ENCODE measurements around the gene TRIM47.

TRIM47 gene

DNA sequence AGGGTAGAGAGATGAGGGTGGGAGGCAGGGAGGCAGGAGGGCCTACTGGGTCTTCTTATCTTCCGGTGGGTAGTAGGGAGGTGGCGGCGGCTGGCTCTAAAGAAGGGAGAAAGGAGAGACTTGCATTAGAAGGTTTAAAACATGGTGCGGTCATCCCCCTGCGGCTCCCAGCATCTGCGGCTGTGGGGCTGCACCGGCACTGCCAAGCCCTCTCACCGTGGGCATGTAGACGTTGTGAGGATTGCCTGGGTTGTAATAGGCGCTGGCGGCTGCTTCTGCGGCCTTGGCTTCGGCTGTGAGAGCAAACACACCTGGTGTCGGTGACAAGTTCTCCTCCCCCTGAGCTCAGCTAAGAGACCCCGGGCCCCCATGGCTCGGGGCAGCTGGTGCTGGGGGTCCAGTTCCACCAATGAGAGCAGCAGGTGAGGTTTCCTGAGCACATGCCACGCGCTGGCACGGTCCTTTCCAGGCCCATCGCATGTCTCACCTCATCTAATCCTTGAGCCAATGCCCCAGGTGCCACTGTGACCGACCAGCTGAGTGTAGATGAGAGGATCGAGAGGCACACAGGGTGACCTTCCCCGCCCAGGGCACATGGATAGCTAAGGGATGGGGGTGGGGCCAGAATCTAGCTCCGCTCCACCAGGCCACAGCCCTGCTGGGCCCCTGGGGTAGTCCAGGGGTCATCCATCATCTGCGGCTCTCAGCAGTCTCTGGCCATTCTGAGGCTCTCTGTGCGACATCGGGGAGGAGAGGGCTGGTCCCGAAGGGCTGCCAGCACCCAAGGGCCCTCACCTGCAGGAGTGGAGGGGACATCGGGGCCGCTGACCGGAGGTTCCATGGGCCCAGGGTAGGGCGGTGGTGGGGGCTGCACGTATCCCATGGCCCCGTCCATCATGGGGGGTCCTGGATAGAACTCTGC, 31.4 kb downstream of the TRIM47 start:
- no peak for DNase-seq (ENCODE audit: low read depth in 2 of 2)

DNA sequence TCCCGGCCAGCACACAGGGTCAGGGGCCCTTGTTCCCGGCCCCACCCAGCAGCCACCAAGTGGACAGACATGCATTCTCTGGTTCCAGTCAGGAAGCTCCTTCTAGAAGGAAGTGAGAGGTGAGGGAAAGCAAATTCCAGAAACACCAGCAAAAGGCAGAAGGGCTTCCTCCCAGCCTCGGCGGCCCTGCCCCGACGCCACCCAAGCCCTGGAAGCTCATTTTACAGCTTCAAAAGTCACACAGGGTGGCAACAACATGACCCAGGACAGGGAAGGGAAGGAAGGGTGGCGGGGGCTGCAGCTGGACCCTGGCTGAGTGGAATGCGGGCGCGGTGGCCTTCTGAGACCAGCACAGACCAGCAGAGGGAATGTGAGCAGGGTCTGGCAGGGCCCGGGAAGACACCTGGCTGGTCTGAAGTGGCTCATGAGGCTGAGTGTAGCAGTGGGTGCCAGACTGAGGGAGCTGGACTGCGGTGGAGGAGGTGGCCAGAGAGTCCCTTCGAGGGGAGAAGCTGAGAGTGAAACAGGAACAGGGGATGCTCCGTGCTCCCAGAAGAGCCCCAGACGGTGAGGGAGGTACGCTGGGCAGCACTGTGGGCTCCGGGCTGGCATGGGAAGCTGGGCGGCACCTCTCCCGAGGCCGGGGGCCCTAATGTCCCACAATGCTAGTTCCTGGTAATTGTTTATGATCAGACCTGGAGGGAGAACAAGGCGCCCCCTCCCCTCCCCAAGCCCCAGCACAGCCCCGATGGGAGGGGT, 32.3 kb downstream of the TRIM47 start:
- DNase-seq (ENCODE audit: low read depth in 2 of 2): no peak

DNA sequence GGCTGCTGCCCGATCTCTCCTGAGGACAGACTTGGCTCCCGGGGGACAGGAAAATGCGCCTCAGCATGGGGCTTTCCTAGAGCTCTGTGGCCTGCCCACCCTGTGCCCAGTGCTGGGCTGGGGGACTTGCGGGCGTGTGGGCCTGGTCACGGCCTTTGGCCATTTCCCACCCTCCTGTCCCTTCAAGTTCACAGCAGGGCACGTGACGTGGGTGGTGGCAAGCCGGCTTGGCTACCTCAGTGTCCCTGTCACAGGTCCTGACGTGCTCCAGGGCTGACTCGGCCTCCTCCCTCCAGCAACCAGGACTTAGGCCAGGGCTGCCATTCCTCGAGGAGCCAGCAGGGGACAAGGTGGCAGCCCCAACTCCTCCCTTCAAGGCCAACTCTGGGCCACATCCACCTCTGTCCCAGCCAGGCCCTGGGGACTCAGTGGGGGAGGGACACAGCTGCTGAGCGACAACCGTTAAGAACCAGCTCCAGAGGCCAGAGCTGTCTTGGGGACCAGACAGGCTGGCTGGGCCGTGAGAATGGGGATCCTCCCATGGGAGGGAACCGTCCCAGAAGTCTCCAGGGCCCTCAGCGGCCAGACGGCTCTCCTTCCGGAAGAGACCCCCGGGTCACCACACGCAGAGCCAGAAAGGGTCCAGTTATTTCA, 33.2 kb downstream of the TRIM47 start:
- DNase-seq (ENCODE audit: low read depth in 2 of 2): peak in 1 of 2 donors; percentile 49

DNA sequence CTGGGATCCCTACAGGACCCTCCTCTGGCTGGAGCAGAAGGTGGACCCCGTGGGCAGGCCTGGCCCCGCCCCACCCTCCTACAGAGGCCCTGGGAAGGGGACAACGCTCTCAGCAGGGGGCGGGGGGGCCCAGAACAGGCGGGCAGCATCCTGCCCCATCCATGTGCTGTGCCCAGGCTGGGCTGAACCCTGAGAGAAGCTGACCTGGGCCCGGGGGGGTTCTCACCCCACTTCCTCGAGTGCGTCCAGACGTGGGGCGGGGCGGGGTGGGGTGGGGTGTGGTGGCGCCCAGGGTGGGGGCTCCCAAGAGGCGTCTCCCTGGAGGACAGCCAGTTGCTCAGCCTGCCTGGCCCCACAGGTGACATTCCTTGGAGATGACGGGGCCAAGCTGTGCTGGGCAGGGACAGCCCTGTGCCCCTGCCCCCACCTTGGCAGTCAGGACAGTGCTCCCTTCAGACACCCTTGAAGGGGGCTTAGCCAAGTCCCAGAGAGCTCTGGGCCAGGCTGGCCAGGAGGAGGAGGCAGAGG, 33.8 kb downstream of the TRIM47 start:
- no peak for DNase-seq (ENCODE audit: low read depth in 2 of 2)

DNA sequence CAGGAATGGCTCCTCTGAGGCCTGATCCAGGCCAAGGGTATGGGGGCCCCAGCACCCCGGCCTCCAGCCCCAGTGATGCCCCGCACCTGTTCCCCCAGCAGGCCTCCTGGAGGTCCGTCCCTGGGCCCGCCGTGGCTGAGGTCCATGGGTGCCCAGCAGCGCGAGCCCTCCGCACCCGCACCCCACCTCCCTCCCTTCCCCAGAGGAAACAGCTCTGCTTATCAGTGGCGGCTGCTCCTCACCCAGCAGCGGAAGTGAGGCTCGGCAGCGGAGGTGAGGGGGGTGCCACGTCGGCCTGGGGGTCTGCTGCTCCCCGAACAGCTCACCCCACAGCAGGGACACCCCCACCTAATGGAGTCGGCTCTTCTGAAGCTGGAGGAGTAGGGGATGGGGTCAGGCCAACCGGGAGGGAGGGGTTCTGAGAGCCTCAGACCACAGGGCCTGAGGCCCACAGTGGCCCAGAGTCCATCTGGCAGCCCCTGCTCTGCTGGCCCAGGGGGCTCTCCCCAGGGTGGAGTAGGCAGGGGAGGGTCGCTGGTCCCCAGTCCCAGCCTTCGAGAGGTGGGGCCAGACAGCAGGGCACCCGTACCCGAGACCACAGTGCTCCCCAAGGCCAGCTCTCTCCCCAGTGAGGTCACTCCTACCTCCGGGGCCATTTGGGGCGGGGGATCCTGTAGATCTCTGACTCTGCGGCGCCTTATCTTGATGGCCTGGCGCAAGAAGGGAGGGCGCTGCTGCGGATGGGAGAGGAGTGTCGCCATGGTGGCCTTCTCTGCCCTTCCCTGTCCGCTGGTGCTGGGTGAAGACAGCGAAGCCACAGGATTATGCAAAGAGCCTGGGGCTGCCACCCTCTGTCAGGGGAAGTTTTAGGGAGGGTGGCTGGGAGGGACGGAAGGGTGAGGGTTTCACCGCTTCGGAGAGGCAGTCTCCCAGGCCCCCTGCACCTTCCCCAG, 34.5 kb downstream of the TRIM47 start, which contains the start of gene UNC13D:
TSS of gene UNC13D (minus strand) at position 828 of the 953 bp plus-strand sequence. CDS start at position 761, 67 bp downstream.
- DNase-seq (ENCODE audit: low read depth in 2 of 2): peak in 1 of 2 donors; percentile 52

DNA sequence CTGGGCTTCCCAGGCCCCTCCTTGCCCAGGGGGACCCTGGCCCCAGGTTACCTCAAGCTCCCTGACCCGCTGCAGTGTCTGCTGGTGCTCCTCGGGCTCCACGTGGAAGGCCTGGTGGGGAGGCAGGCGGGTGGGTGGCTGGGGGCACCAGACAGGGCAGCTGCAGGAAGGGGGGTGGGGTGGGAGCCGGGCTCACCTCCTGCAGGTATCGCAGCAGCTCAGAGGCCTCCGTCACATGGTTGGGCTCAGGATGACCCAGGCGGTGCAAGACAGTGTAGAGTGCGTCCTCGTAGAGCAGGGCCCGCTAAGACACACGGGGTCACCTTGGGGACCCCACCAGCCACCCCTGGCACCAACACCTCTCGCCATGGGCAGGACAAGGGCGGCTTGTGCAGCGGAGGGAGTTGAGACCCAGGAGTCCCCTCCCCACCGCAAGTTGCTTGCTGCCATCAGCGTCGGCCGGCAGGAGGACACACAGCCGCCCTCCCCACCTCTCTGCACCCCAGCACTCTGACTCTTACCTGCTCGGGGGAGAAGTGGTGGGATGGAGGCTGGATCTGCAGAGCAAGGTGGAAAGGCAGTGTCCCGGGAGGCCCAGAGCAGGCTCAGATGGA, 35.3 kb downstream of the TRIM47 start:
- DNase-seq (ENCODE audit: low read depth in 2 of 2): no peak

DNA sequence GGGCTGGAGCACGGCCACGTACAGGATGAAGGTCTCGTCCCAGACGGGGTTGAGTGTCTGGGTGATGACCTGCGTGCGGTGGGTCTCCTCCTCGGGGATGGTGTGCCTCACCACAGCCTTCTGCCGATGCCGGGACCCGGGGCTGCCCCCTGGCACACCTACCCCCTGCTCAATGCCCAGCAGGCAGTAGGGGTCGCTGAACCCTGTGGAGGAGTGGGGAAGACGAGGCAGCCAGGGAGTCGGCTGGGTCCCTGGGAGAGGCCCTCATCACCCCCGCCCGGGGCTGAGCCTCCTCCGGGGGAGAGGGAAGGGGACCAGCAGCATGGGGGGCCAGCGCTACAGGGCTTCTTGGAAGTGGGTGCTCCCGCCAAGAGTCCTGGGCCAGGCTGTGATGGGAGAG, 36.0 kb downstream of the TRIM47 start:
- no peak for DNase-seq (ENCODE audit: low read depth in 2 of 2)

DNA sequence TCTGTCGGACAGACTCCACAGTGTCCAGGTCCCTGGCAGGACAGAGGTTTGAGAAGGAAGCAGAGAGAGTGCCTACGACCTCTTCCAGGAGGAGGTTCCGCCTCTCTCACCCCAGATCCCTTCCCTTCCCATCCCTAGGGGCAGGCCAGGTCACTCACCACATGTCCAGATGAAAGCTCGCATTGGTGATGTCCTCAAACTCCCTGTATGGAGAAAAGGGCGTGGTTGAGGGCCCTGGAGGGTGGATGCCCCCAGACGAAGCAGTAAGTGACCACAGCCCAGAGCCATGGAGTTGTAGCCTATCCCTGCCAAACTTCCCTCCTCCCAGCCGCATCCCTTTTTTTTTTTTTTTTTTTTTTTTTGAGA, 37.6 kb downstream of the TRIM47 start:
- DNase-seq (ENCODE audit: low read depth in 2 of 2): no peak

DNA sequence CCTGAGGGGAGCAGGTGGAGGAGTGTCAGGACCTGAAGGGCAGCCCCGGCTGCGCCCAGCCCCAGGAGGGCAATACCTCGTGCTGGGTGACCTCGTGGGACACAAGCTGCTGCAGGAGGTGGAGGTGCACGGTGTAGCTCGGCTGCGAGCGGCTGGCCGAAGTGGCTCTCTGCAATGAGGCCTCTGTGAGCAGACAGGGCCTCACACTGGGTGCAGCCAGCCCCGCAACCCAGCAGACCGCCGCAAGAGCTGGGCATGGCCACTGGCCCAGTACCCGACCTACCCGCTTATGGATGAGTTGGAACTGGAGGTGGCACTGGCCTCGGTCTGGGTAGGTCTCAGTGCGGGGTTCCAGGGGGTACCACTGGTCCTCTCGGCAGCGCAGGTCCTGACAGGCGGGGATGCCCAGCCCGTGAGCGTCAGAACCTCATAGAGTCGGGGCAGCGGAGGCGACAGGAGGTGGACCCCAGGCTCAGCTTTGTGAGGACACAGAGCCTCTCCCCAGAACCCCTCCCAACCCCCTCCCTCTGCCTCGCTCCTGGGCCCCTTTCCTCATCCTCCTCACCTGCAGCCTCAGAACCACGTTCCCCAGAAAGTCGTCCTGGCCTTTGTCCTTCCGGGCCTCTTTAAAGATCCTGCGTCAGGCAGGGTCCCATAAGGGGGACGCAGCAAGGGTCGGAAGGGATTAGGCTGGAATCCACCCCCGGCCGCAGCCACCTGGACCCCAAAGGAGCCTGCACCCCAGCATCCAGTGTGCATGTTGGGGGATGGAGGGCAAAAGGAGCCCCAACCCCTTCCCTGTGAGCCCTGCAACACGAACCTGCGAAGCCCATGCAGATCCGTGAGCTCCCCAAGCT, 38.2 kb downstream of the TRIM47 start:
- no peak for DNase-seq (ENCODE audit: low read depth in 2 of 2)

DNA sequence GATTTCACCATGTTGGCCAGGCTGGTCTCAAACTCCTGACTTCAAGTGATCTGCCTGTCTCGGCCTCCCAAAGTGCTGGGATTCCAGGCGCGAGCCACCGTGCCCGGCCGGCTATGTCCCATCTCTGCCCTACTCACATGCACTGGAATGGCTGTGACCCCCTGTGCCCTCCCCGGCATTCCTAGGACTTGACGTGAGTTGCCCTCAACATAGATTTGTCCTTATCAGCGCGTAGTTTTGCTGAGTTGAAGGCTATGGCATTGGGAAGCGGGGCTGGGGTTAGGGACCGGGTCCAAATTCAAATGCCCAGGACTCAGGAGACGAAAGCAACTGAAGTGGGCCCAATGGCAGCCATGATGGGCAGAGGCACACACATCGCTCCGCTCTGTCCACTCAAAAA, 40.0 kb downstream of the TRIM47 start:
- DNase-seq (ENCODE audit: low read depth in 2 of 2): no peak

DNA sequence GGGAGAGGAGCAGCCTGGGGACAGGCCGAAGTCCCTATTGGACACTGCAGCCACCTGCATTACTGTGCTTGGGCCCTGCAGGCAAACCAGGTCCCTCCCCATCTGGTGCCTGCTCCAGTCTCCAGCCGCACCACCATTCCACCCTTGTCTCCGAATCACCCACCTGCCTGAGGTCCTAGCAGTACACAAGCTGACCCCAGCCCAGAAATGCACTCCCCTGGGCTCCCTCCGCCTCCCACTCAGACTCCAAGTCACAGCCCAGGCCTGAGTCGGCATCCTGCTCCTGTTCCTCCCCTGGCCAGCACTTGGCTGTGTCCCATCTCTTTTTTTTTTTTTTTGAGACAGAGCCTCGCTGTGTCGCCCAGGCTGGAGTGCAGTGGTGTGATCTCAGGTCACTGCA, 40.5 kb downstream of the TRIM47 start:
- DNase-seq (ENCODE audit: low read depth in 2 of 2): no peak

DNA sequence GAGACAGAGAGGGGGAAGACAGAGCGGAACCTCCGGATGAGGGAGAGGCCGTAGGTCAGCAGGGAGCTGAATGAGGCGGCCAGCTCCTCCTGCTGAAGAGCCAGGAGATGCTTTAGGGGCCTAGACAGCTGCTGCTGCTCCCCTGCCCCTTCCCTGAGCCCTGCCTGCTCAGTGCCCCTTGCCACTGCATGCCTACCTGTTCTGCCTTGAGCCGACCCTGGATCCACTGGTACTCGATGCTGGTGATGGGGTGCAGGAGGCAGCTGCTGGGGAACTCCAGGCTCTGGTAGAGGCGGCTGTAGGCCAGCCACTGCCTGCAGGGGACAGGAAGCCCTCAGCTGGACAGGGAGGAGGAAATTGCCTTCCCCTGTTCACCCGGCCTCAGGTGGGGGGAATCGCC, 41.8 kb downstream of the TRIM47 start:
- DNase-seq (ENCODE audit: low read depth in 2 of 2): no peak

DNA sequence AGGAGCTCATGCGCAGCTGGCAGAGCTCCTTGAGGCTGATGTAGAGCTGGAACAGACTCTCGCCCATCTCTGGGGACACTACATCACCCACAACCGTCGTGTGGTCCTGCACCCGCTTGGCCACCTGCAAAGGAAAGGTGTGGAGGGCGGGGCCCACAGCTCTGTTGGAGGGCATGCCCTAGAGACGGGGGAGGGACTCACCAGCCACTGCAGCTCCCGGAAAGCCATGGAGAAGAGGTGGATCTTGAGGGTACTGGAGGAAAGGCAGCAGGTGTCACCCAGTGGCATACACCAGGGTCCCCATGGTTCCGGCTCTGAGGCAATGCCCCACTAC, 42.8 kb downstream of the TRIM47 start:
- no peak for DNase-seq (ENCODE audit: low read depth in 2 of 2)

DNA sequence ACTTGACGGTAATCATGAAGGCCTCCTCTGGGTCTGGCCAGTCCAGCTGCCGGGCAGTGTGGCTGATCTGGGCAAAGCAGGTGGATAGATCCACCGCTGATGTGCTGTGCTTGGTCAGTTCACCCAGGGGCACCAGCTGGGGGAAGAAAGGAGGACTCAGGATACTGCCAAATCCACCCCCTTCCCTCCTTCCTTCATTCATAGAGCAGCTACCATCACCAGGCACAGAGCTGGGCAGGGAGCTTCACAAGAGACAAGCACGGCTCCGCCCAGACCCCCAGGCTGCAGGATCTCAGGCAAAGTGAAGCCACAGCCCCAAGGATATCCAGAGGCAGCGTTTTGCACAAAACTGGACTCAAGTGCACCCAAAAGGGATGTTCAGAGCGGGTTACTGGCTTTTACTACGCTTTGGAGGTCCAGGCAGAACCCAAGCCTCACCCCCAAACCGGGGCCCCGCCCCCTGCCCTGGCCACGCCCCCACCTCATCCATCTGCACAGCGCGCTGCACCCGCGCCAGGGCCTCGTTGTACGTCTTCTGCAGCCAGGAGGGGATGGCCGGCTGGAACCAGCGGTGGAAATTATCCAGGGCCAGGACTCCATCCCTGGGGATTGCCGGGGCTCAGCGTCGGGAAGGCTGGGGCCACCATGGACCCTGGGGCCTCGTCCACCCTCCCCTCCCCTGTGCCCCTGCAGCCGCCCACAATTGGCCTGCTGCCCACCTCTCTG, 43.3 kb downstream of the TRIM47 start:
- no peak for DNase-seq (ENCODE audit: low read depth in 2 of 2)

DNA sequence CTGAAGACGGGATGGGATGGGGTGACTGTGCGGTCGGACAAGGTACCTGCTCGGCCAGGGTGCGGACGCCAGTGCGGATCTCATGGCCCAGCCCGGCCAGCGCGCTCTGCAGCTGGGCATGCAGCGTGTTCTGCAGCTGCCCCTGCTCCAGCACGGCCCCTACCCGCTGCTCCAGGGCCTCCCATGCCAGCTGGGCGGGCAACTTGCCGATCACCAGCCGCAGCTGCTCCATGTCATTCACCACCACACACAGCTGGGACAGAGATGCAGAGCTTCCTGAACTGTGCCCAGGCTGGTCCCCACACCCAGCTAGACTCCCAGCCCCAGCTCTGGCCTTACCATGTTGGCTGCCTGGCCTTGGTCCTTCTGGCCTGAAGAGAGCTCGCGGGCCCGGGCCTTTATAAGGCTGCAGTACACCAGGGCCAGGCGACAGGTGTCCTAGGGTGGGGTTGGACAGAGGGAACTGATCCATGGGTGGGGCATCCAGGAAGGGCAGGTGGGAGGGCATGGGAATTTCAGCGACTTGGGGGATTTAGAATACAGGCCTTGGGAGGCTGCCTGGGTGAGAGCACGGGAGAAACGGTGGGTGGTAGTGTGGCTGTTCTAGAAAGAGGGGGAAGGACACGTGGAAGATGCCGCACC, 44.0 kb downstream of the TRIM47 start:
- DNase-seq (ENCODE audit: low read depth in 2 of 2): no peak

DNA sequence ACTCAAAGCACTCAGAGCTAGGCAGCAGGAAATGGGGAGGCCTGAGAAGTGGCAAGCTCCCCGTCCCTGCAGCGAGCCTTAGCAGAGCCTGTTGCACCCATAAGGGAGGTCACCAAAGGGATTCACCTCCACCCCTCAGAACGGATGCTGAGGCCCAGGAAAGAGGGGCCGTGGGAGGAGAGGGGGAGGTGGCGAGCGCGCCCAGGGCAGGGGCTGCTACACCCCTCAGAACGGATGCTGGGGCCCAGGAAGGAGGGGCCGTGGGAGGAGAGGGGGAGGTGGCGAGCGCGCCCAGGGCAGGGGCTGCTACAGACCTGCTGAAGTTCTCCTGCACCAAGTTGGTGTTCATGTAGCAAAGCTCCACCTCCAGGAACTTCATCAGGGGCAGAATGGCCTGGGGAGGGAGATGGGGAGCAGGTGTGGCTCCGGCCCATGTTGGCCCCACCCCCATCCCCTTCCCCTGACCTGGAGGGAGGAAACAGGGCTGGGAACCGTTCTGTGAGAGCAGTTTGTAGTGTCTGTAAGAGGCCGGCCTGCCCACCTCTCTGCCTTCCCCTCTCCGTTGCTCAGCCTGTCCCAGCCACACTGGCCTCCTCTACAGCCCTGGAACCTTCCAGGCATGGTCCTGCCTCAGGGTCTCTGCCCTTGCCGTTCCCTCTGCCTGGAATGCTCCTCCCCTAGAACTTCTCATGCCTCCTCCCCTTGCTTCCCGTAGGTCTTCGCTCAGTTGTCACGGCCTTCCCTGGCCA, 45.6 kb downstream of the TRIM47 start:
- DNase-seq (ENCODE audit: low read depth in 2 of 2): no peak

DNA sequence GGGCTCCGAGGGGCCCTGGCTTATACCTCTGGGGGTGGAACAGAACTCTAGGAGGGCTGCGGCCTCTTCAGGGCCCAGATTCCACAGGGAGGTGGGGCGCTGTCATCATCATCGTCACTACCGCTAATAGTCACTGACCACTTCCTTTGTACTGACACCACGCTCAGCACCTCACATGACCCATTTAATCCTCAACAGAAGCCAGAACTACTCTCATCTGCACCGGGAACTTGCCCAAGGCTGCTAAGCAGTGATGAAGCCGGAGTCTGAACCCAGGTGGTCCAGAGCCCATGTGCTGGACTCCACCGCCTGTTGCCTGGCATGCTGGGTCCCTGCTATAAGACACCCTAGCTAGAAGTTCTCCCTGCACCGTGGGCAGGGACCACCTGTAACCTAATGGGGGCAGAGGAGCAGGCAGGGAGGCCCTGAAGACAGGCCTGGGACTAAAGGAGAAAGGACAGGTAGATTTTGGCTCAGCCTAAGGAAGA, 46.2 kb downstream of the TRIM47 start:
- DNase-seq (ENCODE audit: low read depth in 2 of 2): peak in 1 of 2 donors; percentile 32

Measured in stimulated activated CD8-positive, alpha-beta memory T cell treated with anti-CD3 and anti-CD28 coated beads, Interleukin-2, amount 100 ng/mL, for 48 hours (primary cell).